Stimulated activated CD4-positive, alpha-beta T cell treated with anti-CD3 and anti-CD28 coated beads, Interleukin-1b, Interleukin-23, amount 100 ng/mL, for 4 hours (primary cell): Measurements from ENCODE around the gene PTCRA.

Source experiments
- DNase-seq, 2 donors: peaks; one replicate each; pipeline ENCODE4 v3.0.0-alpha.2; 2020; ENCODE audit warnings: low read depth in 2 of 2

The PTCRA gene

DNA sequence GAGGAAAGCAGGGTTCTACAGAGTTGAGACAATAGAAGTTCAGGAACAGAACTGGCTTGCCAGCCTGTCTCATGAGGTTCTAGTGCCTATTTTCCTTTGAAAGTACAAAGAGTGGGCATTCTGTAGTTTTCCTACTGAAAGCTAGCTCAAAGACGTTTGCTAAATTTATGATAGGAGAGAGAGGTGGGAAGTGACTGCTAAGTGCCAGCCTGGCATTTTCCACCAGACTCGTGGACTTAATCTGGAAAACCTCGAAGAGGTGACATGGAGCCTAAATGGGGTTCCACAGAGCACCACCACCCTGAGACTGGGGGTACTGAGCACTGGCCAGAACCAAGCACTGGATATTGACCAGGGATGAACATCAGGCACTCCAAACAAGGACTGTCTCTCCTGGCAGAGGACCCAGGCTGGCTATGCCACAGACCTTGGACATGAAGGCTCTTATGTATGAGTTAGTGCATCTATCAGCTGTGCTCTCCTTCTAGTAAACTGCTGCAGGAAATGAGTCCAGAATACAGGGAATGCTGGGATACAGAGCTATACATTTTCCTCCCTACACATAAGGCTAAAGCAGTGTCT is 56.0 kb downstream of the PTCRA start:
- DNase-seq = no peak

DNA sequence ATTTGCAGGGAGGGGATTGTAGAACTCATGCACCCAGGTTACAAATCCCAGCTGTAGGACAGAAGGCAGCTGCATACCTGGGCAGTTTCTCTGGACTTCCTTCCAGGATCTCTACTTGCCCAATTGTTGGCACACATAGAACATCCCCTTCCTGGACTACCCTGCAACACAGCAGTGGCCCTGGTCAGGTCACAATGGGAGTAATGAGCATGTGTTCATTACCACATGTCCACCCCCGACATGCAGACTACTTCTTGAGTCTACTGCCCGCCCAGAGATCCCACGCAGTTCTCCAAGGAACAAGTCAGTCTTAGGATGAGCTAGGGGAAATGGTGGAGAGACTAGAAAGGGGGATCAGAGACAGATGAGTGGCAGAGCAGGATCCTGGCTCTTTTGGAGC is 58.1 kb downstream of the PTCRA start:
- no peak for DNase-seq

DNA sequence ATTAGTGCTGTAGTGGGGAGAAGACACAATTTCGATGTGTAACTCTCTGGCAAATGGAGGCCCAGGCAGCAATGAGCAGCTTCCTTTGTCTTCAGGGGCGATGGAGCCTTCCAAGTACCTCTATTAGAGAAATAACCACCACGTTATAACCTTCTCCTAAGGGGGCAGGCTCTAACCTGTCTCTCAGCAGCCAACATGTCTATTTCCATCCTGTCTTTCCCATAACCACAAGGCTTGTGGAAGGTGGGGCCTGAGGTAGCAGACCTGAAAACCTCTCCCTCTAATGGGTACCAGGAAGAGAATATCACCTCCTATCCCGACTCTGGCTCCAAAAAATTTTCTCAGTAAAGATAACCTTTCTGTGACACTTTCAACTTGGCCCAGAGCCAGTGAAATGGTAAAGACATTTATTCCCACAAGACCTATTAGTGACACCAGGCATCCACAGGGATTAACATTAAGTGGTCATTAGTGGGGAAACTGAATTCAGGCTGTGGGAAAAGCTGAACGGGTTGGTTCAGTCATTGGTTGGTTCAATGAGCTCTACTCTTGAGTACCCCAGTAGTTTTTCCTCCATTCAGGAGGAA is 59.2 kb downstream of the PTCRA start:
- no peak for DNase-seq
